ENCODE results near the gene JAM2.
"Not testable (repeated sequence)": the region's sequence is repeated elsewhere in the genome, so short reads cannot be mapped to it uniquely, and the experiment has no call there.

Gene JAM2

GRCh38 chr21:25638660-25639550, at the start of gene JAM2:
Gene JAM2 (plus strand): TSS chr21:25639258. CDS start chr21:25639822, 564 bp downstream.
- FAIRE-seq, result no peak
- DNase-seq (ENCODE audit: low spot score), result no peak

DNA sequence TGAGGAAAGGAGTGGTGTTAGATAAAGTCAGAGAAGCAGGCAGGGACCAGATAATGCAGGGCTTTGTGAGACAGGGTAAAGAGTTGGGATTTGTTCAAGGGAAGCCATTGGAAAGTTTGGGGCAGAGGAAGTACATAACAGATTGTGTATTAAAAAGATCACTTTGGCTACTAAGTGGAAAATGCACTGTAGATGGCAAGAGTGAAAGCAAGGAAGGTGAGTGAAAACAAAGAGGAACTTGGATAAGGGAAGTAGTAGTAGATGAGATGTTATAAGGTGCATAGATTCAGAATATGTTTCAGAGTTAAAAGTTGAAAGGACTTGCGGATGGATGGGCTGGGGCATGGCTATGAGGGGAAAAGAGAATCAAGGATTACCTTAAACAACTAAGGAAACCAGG, 49.2 kb upstream of the JAM2 start:
- DNase-seq (ENCODE audit: low spot score) (no peak), FAIRE-seq (no peak)

DNA sequence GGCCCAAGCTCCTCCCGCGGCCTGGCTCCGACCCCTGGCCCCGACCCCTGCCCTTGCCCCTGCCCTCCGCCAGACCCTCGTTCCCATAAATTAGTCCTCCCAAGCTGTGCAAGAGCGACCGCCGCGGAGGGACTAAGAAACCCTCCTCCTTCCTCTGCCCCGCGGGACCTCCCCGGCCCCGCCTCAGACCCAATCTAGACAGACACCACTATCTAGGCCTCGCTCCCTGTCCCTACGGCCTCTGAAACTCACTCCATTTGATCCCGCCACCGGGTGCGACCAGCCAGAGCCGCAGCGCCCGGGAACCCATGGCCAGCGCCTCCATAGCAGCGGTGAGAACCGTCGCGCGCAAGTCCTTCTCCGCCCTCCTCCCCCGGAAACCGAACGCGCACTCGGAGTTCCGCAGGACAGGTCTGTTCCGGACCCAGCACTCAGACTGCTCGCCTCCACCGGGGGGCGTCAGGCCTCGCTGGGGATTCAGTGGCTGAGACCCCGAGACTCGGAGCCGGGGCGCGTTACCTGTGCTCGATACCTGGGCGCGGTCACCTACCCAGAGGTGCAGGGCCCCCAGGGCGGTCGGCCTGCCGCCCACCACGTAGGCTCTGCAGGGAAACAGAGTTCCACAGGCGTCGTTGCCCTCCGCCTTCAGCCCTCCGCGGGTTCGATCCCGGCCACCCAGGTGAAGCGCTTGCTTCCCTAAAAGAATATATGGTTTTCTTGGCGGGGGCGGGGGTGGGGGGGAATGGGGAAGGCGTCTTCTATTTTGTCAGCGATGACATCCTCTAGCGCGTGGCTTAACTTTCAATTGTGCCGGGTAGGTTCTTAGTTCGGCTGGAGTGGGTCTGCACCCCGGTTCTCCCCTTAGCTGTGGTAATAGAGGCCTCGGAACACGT, 31.7 kb upstream of the JAM2 start, which contains the start of gene MRPL39:
TSS of gene MRPL39 (minus strand) at position 331 of the 893 bp plus-strand sequence. CDS start at position 325, 6 bp downstream.
- FAIRE-seq (no peak), DNase-seq (ENCODE audit: low spot score) (peak; percentile 69)

GRCh38 chr21:25608044-25608737, 30.9 kb upstream of the JAM2 start:
- FAIRE-seq (peak; percentile 66), DNase-seq (ENCODE audit: low spot score) (peak; percentile 63)

GRCh38 chr21:25614441-25614840, 24.6 kb upstream of the JAM2 start:
- DNase-seq (ENCODE audit: low spot score), result no peak
- FAIRE-seq, result no peak

DNA sequence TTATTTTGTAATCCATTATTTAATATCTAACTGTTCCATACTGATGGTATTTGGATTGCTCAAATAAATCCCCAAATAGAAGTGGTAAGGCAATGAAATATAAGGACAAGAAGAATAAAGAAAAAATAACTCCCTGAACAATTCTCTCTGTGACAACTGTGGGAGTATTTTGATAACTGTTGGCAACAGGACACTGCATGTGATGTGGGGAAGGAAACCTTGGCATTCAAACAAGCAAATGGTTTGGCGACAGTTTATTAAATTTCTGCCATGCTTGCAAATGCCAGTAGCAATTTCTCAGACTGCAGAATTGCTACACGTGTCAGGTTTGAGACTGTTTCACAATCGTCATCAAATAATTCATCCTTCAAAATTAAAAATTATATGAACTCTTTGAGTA, 23.2 kb upstream of the JAM2 start:
- DNase-seq (ENCODE audit: low spot score) (no peak), FAIRE-seq (no peak)

- no peak for FAIRE-seq
- no peak for DNase-seq (ENCODE audit: low spot score)
Observed at GRCh38 chr21:25619198-25619597, 19.9 kb upstream of the JAM2 start.

DNA sequence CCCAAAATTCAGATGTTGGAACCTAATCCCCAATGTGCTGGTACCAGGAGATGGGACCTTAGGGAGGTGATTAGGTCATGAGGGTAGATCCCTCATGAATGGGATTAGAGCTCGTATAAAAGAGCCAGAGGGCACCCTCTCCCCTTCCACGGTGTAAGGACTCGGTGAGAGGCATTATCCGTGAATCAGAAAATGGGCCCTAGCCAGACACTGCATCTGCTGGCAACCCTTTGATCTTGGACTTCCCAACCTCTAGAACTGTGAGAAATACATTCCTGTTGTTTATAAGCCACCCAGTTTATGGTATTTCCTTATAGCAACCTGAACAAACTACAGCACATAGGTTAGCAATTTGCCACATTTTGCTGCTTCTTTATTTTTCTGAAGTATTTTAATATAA, 14.5 kb upstream of the JAM2 start:
- no peak for FAIRE-seq

DNA sequence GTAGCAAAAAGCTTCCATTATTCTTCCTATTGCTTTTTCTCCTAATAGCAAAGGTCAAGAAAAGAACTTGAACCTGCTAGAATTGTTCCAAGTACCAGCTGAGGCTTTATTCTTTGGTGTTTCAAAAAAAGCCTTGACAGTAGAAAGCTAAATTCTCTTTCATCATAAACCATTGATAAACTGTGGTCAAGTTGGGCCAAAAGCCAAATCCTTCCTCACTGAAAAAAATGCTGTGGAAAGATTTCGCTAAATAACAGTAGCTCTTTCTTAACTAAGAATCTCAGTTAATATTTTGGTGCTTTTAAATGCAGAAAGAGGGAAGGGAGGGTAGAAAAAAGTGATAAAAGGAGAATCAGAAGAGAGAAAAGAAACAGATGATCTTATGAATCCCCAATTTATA, 14.0 kb upstream of the JAM2 start:
- FAIRE-seq (no peak), DNase-seq (ENCODE audit: low spot score) (no peak)

More for the DNA sequence above, 14.5 kb upstream of the JAM2 start:
- DNase-seq (ENCODE audit: low spot score), result no peak

DNA sequence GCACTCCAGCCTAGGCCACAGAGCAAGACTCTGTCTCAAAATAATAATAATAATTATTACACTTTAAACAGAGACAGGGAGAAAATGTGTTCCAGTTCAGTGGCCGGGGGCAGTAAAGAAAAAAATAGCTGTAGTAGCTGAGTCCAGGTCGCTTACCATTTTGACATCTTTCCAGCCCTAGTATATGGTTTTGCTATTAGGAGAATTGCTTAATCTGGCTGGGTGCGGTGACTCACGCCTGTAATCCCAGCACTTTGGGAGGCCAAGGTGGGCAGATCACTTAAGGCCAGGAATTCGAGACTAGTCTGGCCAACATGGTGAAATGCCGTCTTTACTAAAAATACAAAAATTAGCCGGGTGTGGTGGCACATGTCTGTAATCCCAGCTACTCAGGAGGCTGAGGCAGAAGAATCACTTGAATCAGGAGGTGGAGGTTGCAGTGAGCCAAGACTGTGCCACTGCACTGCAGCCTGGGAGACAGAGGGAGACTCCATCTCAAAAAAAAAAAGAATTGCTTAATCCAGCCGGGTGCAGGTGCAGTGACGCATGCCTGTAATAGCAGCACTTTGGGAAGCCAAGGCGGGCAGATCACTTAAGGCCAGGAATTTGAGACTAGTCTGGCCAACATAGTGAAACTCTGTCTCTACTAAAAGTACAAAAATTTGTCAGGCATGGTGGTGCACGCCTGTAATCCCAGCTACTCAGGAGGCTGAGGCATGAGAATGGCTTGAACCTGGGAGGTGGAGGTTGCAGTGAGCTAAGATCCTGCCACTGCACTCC, 13.1 kb upstream of the JAM2 start:
- DNase-seq (ENCODE audit: low spot score); FAIRE-seq: not testable (repeated sequence)

- no peak for DNase-seq (ENCODE audit: low spot score)
- FAIRE-seq, result no peak
Observed at GRCh38 chr21:25626757-25627156, 12.3 kb upstream of the JAM2 start.

- FAIRE-seq, result no peak
- no peak for DNase-seq (ENCODE audit: low spot score)
Observed at GRCh38 chr21:25632296-25632695, 6.8 kb upstream of the JAM2 start.

- DNase-seq (ENCODE audit: low spot score), result no peak
- no peak for FAIRE-seq
Observed at GRCh38 chr21:25635310-25635709, 3.7 kb upstream of the JAM2 start.

- DNase-seq (ENCODE audit: low spot score) (no peak), FAIRE-seq (no peak)
Observed at GRCh38 chr21:25636727-25637126, 2.3 kb upstream of the JAM2 start.

GRCh38 chr21:25637851-25638659, 1.0 kb upstream of the JAM2 start:
- FAIRE-seq (no peak), DNase-seq (ENCODE audit: low spot score) (no peak)

GRCh38 chr21:25639551-25640201, 618 bp downstream of the JAM2 start:
- no peak for FAIRE-seq
- DNase-seq (ENCODE audit: low spot score), result no peak

DNA sequence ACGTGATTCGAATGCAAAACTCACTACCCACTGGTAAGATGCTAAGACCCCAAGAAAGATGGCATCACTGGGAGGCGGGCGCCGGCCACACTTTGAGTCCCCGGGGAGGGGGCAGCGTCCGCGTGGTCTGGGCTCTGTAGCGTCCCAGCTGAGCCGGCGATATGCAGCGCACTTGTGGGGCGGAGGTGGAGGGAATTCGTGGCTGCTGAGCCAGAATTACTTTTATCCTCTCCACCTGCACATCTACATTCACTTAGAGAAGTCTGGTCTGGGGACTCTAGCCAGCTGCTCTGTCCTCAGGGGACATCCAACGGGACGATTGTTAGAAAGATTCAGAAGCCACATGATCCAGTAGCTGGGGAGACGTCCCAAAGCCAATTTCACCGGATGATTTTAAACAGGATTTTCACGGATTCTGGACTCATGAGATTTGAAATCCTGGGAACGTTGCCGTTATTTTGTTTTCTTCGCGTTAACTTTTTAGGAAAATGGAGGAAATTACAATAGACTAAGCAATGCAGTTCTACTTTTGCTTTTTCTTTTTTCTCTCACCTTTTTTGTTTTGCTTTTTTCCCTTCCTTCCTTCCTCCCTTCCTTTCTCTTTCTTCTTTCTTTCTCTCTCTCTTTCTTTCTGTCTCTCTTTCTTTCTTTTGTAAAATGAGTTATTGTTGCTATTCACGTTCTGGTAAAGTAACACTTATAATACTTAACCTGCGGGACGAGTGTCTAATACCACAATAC, 1.3 kb downstream of the JAM2 start:
- DNase-seq (ENCODE audit: low spot score) (no peak), FAIRE-seq (no peak)

DNA sequence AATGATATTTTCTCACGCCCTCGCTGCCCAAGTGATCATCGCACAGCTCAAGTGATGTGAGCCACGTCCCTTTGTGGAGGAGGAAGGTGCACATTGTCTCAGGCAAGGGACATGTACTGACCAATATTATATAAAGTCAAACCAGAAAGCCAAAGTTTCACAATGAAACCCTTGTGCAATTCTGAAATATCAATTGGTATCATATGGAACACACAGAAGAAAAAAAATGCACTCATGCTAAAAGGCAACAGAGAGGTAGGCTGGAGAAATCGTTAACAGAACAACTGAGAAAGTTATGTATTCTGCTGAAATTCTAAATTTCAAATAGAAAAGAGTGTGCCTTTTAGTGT, 1.9 kb downstream of the JAM2 start:
- FAIRE-seq (no peak), DNase-seq (ENCODE audit: low spot score) (no peak)

DNA sequence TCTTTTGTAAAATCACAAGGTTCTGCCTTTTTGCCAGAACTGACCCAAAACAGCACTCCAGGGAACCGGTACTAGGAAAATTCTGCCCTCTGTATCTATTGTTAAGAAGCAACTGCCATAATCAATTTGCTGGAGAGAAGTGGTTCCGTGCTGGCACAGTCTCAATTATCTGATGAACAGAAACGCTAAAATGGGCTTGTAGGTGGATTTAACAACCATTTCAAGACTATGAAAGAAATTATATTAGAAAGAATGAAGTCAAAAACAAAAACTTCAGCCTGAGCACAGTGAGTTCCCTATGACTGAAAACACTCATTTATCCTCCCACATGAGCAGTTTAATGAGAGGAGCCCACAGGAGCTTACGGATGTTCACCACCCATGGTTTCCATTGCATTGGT, 4.4 kb downstream of the JAM2 start:
- FAIRE-seq (no peak), DNase-seq (ENCODE audit: low spot score) (no peak)

Measured in RCC 7860 (cell line).